Measurements from ENCODE around the gene TCF15. TPM values are rescaled to one million over a fixed set of nuclear protein-coding genes. Genes with fewer than 3 reads are reported as not detected.

Gene TCF15
- total RNA-seq, 4 donors from 2014 or later = 2.3 to 5.7 (median 3.3) TPM

GRCh38 chr20:574297-574942 is 35.7 kb downstream of the TCF15 start:
- H3K27me3 ChIP-seq = peaks cover 0 to 67% (median 0%) of the 10 kb centered on the region in 4 donors
- TF ChIP-seq EP300 (IDR thresholded peaks at IDR 0.05) = no peak
- no peak for TF ChIP-seq POLR2A (IDR thresholded peaks at IDR 0.05; ENCODE audit: low read depth)
- peak in 1 of 2 donors; percentile 37 for TF ChIP-seq POLR2AphosphoS5 (IDR thresholded peaks at IDR 0.05)
- TF ChIP-seq CTCF (IDR thresholded peaks at IDR 0.05) = no peak
- intact Hi-C loops (cut with DNase I) = no loop called here
- no peaks in the 10 kb centered on the region for H3K36me3 ChIP-seq
- DNase-seq (ENCODE audit: extremely low spot score) = no peak
- no peaks in the 10 kb centered on the region for H3K9me3 ChIP-seq
- no peak overlapping the region for H3K4me3 ChIP-seq
- H3K27ac ChIP-seq (replicated peaks in 1 of 4) = peak overlapping the region in 2 of 4 donors; percentile 21 to 44
- 65% methylated on average over 15 of the region's 15 CpGs for WGBS
- peaks cover 22 to 55% (median 23%) of the 10 kb centered on the region in 4 donors for H3K4me1 ChIP-seq

- no peak for TF ChIP-seq CTCF (IDR thresholded peaks at IDR 0.05)
- no peak for TF ChIP-seq EP300 (IDR thresholded peaks at IDR 0.05)
- no peak for TF ChIP-seq POLR2AphosphoS5 (IDR thresholded peaks at IDR 0.05)
- TF ChIP-seq POLR2A (IDR thresholded peaks at IDR 0.05; ENCODE audit: low read depth) = no peak
- Histone ChIP-seq H3K9me3 (no peaks in the 10 kb centered on the region), H3K36me3 (no peaks in the 10 kb centered on the region), H3K4me1 (peaks cover 22 to 59% (median 23%) of the 10 kb centered on the region in 4 donors), H3K27ac (replicated peaks in 1 of 4) (peak overlapping the region in 2 of 4 donors; percentile 21 to 44), H3K4me3 (no peak overlapping the region), H3K27me3 (peaks cover 0 to 73% (median 2%) of the 10 kb centered on the region in 4 donors)
- WGBS = 64% methylated on average over 12 of the region's 12 CpGs
- intact Hi-C loops (cut with DNase I) = no loop called here
- DNase-seq (ENCODE audit: extremely low spot score) = no peak
Measured at GRCh38 chr20:573414-574296, 36.5 kb downstream of the TCF15 start.

GRCh38 chr20:572727-573126 is 37.4 kb downstream of the TCF15 start:
- intact Hi-C loops (cut with DNase I) = no loop called here
- TF ChIP-seq POLR2AphosphoS5 (IDR thresholded peaks at IDR 0.05) (no peak), EP300 (IDR thresholded peaks at IDR 0.05) (no peak), POLR2A (IDR thresholded peaks at IDR 0.05; ENCODE audit: low read depth) (no peak), CTCF (IDR thresholded peaks at IDR 0.05) (no peak)
- H3K4me1 ChIP-seq = peaks cover 22 to 68% (median 28%) of the 10 kb centered on the region in 4 donors
- H3K27ac ChIP-seq (replicated peaks in 1 of 4) = peak overlapping the region in 1 of 4 donors; percentile 23
- WGBS = 52% methylated on average over 6 of the region's 7 CpGs
- H3K9me3 ChIP-seq = no peaks in the 10 kb centered on the region
- DNase-seq (ENCODE audit: extremely low spot score) = no peak
- H3K4me3 ChIP-seq = no peak overlapping the region
- no peaks in the 10 kb centered on the region for H3K36me3 ChIP-seq
- H3K27me3 ChIP-seq = peaks cover 0 to 82% (median 7%) of the 10 kb centered on the region in 4 donors

GRCh38 chr20:571754-572441 is 38.2 kb downstream of the TCF15 start:
- TF ChIP-seq EP300 (IDR thresholded peaks at IDR 0.05) = no peak
- no peak for TF ChIP-seq CTCF (IDR thresholded peaks at IDR 0.05)
- no peak for TF ChIP-seq POLR2AphosphoS5 (IDR thresholded peaks at IDR 0.05)
- TF ChIP-seq POLR2A (IDR thresholded peaks at IDR 0.05; ENCODE audit: low read depth) = no peak
- Histone ChIP-seq H3K4me3 (peak overlapping the region in 1 of 4 donors; percentile 29), H3K27ac (replicated peaks in 1 of 4) (peak overlapping the region in 2 of 4 donors; percentile 15 to 23), H3K4me1 (peaks cover 22 to 69% (median 28%) of the 10 kb centered on the region in 4 donors), H3K36me3 (no peaks in the 10 kb centered on the region), H3K27me3 (peaks cover 0 to 90% (median 7%) of the 10 kb centered on the region in 4 donors), H3K9me3 (no peaks in the 10 kb centered on the region)
- intact Hi-C loops (cut with DNase I) = no loop called here
- 3% methylated on average over 19 of the region's 24 CpGs for WGBS
- no peak for DNase-seq (ENCODE audit: extremely low spot score)

All from esophagus muscularis mucosa (tissue), 4 donors.